ENCODE data around the gene CASS4.

The CASS4 gene

GRCh38 chr20:56412949-56413348, 889 bp downstream of the CASS4 start:
- Histone ChIP-seq H3K4me1 (no peaks in the 10 kb centered on the region), H3K27ac (no peak overlapping the region), H3K9me3 (ENCODE audit: control insufficient read depth, low read length) (no peaks in the 10 kb centered on the region), H3K36me3 (ENCODE audit: control insufficient read depth, insufficient read depth, low read length) (no peaks in the 10 kb centered on the region), H3K4me2 (ENCODE audit: low read length) (no peak overlapping the region), H3K27me3 (ENCODE audit: control insufficient read depth, insufficient read depth, low read length) (no peaks in the 10 kb centered on the region), H3K9ac (no peak overlapping the region), H3K4me3 (ENCODE audit: low read depth, low read length) (no peak overlapping the region), H2AFZ (no peak overlapping the region), H3K79me2 (no peaks in the 10 kb centered on the region)
- TF ChIP-seq CTCF (IDR thresholded peaks at IDR 0.05): no peak

- H3K9ac ChIP-seq: no peak overlapping the region
Measured at GRCh38 chr20:56414842-56415765, 3.0 kb downstream of the CASS4 start.

GRCh38 chr20:56417402-56417801, 5.3 kb downstream of the CASS4 start:
- Histone ChIP-seq H3K4me3 (ENCODE audit: low read depth, low read length) (no peak overlapping the region), H3K4me1 (no peaks in the 10 kb centered on the region), H3K79me2 (no peaks in the 10 kb centered on the region), H3K36me3 (ENCODE audit: control insufficient read depth, insufficient read depth, low read length) (no peaks in the 10 kb centered on the region), H3K9me3 (ENCODE audit: control insufficient read depth, low read length) (no peaks in the 10 kb centered on the region), H3K4me2 (ENCODE audit: low read length) (no peak overlapping the region), H3K27ac (no peak overlapping the region), H3K9ac (no peak overlapping the region), H3K27me3 (ENCODE audit: control insufficient read depth, insufficient read depth, low read length) (no peaks in the 10 kb centered on the region), H2AFZ (no peak overlapping the region)
- TF ChIP-seq CTCF (IDR thresholded peaks at IDR 0.05): no peak

More at GRCh38 chr20:56414842-56415765, 3.0 kb downstream of the CASS4 start:
- H3K27me3 ChIP-seq (ENCODE audit: control insufficient read depth, insufficient read depth, low read length): no peaks in the 10 kb centered on the region
- no peak for TF ChIP-seq CTCF (IDR thresholded peaks at IDR 0.05)
- H3K4me1 ChIP-seq: no peaks in the 10 kb centered on the region
- H2AFZ ChIP-seq: no peak overlapping the region
- no peaks in the 10 kb centered on the region for H3K9me3 ChIP-seq (ENCODE audit: control insufficient read depth, low read length)
- H3K27ac ChIP-seq: no peak overlapping the region
- H3K4me3 ChIP-seq (ENCODE audit: low read depth, low read length): no peak overlapping the region
- H3K4me2 ChIP-seq (ENCODE audit: low read length): no peak overlapping the region
- no peaks in the 10 kb centered on the region for H3K36me3 ChIP-seq (ENCODE audit: control insufficient read depth, insufficient read depth, low read length)
- H3K79me2 ChIP-seq: no peaks in the 10 kb centered on the region

- Histone ChIP-seq H3K4me3 (ENCODE audit: low read depth, low read length) (no peak overlapping the region), H3K9me3 (ENCODE audit: control insufficient read depth, low read length) (no peaks in the 10 kb centered on the region), H3K4me2 (ENCODE audit: low read length) (no peak overlapping the region), H3K79me2 (no peaks in the 10 kb centered on the region), H3K4me1 (no peaks in the 10 kb centered on the region), H3K9ac (no peak overlapping the region), H3K27ac (no peak overlapping the region), H2AFZ (no peak overlapping the region), H3K27me3 (ENCODE audit: control insufficient read depth, insufficient read depth, low read length) (no peaks in the 10 kb centered on the region), H3K36me3 (ENCODE audit: control insufficient read depth, insufficient read depth, low read length) (no peaks in the 10 kb centered on the region)
- TF ChIP-seq CTCF (IDR thresholded peaks at IDR 0.05): no peak
Measured at GRCh38 chr20:56417911-56418310, 5.9 kb downstream of the CASS4 start.
